Ramos (cell line): Measurements from ENCODE around the gene AFF1.
"Not testable (repeated sequence)": the region's sequence is repeated elsewhere in the genome, so short reads cannot be mapped to it uniquely, and the experiment has no call there.

Experiments
- in situ Hi-C: fragments of 300-500 bp; cut with MboI; formaldehyde crosslinking; loops from one replicate; pipeline ENCODE4 v1.14.3; 2022; ENCODE audit warnings: low sequenced_read_pairs; ENCODE audit not compliant: unreplicated experiment

Gene AFF1

DNA sequence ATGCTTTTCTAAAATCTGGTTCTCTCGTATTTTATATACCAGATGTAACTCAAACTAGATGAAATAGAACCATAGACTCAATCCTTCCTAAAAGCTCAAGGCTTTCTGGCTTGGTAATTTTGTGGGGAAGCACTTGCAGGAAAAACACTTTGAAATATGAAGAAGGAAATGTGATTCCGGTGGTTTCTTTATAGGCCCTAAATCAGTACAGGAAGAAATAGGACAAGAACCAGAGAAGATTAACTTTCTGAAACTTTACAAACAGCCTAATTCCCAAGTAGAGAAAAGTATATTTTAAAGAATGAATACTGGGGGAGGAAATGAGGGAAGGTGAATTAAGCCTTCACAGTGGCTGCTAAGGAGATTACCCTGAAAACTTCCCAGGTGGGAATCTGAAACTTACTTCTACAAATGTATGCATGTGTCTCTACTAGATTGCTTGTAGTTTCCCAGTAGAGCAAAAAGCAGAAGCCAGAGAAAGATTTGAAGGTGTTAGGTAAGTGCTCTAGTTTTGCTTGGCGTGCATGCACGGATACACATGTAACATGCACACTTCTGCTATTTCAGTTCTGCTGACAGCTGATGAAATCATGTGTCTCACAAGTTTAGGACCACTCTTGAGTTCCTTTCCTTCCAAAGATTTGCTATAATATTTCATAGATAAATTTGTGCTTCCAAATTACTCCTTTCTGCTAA is 92.1 kb downstream of the AFF1 start:
- in situ Hi-C loops = no loop called here

- in situ Hi-C loops = no loop called here
Observed at GRCh38 chr4:87029356-87029755, 94.5 kb downstream of the AFF1 start.

GRCh38 chr4:87030124-87030523 is 95.3 kb downstream of the AFF1 start:
- in situ Hi-C loops = no loop called here

DNA sequence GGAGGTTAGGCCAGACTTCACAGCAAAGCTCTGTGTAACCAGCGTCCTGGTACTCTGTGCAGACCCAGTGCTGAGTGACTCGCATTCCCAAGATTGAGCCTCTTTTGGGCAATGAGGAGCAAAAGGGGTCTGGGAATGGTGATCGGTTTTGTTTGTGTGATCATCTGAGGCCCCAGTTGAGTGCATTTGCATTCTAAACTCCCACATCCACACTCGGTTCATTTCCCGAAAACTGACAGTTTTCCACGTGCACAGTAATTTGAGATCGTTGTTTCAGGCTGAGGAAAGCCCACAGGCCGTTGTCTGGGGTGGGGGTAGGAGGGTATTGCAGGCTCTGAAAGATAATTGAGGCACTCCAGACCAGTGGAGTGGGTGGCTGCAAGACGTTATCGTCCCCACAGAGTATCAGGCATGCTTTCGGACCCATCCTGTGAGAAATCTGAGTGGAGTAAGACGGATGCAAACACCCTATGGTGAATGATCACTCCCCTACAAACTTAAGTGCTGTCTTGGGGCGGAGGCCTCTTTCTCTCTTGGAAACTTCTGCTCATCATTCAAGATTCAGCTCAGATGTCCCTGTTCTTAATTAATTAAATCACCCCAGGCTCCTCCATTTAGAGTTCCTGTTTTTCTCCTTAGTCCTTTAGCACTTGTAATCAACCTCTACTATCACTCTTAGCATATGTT is 96.1 kb downstream of the AFF1 start:
- in situ Hi-C loops = no loop called here

DNA sequence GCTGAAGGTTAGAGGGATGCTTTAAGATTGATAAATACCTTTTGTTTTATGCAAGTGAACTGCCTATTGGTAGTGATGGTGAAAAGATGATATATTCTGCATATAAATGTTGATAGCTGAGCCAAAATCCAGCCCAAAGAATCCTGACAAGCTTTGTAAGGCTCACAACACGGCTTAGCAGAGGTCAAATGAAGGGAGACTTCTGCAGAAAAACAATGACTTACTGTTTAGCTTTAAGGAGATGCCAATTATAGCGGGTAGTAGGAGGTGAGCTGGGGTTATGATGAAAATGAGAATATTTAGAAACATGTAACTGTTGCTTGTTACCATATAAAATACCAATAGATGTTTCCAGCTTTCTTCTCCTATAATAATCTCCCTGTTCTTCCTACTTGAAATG is 97.1 kb downstream of the AFF1 start:
- in situ Hi-C loops = no loop called here

DNA sequence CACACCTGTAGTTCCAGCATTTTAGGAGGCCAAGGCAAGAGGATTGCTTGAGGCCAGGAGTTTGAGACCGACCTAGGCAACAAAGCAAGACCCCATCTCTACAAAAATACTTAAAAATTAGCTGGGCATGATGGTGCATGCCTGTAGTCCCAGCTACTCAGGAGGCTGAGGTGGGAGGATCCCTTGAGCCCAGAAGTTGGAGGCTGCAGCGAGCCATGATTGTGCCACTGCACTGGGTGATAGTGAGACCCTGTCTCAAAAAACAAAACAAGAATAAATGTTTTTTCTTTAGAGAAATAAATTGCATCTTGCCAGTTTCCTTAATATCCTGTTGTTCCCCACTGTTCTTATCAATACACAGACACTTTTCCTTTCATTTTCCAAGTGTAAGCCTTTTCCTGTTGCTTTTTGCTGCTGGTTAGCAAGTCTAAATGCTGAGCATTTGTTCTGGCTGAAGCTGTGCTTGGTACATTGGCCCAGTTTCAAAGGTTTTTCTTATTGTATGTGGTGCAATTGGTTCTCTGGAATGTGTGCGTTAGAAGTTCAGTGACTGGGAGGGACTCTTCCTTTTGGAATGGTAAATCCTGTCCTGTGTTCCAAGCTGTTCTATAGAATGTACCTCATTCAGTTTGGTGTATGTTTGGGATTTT is 98.2 kb downstream of the AFF1 start:
- in situ Hi-C loops = no loop called here

GRCh38 chr4:87033902-87034301 is 99.1 kb downstream of the AFF1 start:
- in situ Hi-C loops = no loop called here

- in situ Hi-C loops = no loop called here
Observed at GRCh38 chr4:87034527-87034926, 99.7 kb downstream of the AFF1 start.

DNA sequence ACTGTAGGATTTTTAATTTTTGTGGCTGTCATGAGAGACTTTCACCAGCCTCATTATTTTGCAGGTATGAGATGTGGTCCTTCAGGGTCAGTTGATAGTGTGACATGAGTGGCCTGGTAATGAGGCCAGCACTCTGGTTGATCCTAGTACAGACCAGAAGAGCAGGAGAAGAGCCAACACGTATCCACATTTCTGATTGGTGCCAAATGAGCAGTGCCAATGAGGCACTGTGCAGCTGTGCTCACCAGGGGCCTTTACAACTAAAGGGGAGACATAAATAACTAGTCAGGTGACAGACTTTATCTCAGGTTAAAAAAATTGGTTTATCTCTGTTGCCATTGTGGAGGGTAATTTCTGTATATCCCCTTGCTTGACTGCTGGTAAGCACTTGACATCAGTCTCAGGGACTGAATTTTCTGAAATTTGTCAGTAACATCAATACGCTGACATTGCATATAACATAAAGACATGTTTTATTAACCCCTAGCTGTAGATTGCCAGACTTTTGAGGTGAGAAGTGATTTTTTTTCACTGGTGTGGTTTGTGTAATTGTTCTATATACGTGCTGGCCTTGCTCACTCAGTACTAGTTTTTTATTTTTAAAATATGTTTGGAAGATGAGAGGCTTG is 101.2 kb downstream of the AFF1 start:
- in situ Hi-C loops = no loop called here

DNA sequence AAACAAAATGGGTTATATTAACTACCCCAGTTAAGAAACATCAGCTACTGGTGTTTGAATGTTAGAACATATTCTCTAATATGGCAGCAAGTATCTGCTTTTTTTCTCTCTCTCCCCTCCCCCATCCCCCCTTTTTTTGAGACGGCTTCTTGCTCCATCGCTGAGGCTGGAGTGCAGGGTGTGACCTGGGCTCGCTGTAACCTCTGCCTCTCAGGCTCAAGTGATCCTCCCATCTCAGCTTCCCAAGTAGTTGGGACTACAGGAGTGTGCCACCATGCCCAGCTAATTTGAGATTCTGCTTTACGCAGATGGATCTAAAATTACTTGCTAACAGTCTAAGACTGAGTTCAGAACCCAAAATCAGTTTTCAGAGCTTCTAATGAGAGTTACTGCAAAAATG is 101.9 kb downstream of the AFF1 start:
- in situ Hi-C loops = no loop called here

DNA sequence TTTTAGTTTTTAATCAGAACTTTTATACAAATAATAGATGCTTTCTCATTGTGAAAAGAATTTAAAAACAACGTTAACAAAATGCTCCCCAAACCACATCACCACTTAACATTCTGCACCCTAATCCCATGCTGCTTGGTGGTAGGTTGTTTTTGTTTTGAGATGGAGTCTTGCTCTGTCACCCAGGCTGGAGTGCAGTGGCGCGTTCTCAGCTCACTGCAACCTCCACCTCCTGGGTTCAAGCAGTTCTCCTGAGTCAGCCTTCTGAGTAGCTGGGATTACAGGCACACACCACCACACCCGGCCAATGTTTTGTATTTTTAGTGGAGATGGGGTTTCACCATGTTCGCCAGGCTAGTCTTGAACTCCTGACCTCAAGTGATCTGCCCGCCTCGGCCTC is 102.4 kb downstream of the AFF1 start:
- in situ Hi-C loops = not testable (repeated sequence)

DNA sequence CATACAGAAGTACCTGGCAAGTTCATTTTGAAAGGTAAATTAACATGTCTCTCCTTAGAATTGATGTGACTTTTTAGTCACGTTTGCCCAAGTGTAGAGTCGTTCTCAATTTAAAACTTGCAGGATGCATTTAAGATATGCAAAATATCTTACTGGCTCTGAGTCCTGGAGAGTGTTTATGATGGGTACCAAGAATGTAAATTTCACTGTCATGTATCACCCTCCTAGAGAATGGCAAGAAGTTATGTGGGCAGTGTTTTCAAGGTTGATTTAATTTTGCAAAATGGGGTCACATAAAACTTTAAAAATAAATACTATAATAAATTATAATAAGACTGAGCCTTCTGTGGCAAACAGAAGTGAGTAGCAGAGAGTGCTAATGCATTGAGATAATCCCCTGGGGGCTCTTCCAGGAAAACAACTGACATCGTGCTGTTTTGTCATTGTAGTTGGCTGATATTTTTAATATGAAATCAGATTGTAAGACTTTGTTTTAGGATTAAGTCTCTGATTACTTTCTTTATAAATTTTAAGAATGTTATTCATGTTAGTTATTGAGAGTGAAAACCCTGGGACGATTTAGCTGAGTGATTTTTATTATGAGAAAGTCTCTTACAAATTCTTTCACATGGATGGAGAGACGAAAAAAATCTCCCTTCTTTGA is 103.0 kb downstream of the AFF1 start:
- in situ Hi-C loops = no loop called here

- in situ Hi-C loops = no loop called here
Observed at GRCh38 chr4:87038837-87039615, 104.2 kb downstream of the AFF1 start.

DNA sequence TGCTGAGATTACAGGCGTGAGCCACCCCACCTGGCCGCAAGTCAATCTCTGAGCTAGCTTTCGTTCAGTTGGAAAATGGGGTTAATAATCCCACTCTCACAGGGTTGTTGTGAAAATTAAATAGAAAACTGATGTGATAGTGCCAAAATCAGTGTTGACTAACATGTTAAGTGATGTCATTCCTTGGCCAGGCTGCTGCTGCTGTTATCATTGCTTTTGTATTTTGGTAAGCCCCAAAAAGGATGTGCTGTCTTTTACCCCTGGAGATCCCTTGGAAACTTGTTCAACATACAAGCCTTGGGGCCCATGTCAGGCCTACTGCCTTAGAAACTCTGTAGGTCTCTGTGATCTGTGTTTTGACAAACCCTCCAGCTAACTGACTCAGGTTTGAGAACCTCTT is 106.3 kb downstream of the AFF1 start:
- in situ Hi-C loops = no loop called here

DNA sequence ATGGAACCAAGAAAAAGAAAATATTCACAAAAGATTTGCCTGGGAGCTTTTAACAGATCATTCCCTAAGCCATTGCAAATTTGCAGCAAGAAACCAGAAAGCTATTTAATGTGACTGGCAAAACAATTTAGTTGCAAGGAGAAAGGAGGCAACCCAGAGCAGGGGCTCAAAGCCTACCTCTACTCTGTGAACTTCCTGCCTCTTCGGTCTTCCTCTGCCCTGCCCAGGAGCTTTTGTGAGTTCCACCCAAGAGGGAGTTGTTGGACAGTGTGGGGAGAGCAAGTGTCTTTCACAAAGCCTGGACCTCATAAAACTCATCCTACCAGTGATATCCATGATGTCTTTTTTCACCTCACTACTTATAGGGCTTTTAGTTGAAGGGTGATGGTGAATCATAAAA is 107.4 kb downstream of the AFF1 start:
- in situ Hi-C loops = no loop called here

- in situ Hi-C loops = no loop called here
Observed at GRCh38 chr4:87042986-87043820, 108.4 kb downstream of the AFF1 start.

GRCh38 chr4:87044511-87045233 is 109.9 kb downstream of the AFF1 start:
- in situ Hi-C loops = no loop called here

DNA sequence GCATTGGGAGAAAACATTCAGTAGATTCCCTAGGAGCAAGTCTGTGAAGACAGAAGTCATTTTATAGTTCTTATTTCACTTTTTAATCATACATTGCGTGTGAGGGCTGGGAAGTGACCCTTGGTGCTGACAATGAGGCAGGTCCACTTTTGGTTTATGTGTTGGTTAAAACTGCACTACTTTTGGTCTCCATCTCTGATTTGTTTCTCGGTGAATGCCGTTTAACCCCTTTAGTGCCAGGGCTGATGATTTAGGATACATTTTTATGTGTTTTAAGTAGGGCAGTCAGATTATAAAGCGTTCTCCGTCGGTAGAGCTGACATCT is 110.4 kb downstream of the AFF1 start:
- in situ Hi-C loops = no loop called here

GRCh38 chr4:87045659-87046058 is 110.8 kb downstream of the AFF1 start:
- in situ Hi-C loops = no loop called here
